NCI-H187 (cell line): Measurements from ENCODE around the gene PRICKLE2.

Experiments
- DNase-seq, 2 experiments: peaks; one replicate each; lab custom pipeline; 2025; lab: John Stamatoyannopoulos, UW

PRICKLE2 gene

GRCh38 chr3:64188810-64189560, 36.3 kb downstream of the PRICKLE2 start:
- DNase-seq, result no peak

- no peak for DNase-seq
Measured at GRCh38 chr3:64187065-64187959, 38.0 kb downstream of the PRICKLE2 start.

GRCh38 chr3:64186667-64187064, 38.6 kb downstream of the PRICKLE2 start:
- DNase-seq, result no peak

DNA sequence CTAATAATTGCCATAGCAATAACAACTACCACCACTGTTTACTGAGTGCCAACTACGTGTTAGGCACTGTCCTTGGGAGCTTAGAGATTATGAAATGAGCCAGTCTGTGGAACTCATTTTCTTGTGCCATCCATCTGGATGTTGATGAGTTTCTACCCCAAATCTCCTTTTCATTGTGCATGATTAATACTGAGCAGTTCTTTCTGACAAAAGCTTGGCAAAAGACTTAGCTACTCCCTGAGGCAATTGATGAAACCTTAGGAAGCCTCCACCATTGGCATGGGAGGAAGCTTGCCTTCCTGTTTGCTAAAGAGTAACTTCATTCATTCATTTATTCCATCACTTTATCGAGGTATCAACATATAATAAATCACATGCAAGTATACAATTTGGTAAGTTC, 39.8 kb downstream of the PRICKLE2 start:
- no peak for DNase-seq

DNA sequence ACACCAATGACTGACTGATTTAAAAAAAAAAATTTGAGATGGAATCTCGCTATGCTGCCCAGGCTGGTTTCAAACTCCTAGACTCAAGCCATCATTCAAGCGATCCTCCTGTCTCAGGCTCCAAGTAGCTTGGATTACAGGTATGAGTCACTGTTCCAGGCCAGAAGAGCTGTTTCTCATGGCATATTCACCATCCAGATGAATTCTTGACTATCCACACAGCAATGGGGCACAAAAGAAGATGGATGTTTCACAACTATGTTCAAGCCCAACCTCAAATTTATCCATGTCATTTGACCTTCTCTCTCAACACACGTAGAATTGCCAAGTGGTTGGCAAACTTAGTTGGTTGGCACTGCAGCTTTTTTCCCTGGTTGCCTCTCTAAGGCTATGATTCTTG, 40.6 kb downstream of the PRICKLE2 start:
- DNase-seq, result no peak

DNA sequence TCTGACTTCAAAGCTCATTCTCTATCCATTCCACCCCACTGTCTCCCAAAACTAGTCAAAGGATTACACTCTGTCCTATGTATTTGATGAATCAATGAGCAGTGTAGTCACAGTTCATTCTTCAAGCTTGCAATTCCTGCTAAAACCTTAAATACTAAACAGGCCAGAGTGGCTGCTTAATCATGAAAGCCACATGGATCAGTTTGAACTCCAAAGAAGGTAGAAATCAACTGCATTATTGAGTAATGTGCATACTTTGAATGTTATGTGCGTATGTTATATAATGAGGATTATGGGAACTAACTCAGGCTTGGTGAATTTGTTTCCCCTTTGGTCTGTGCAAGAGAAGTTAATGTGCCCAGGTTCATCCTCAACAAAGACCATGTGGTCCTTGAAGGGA, 45.4 kb downstream of the PRICKLE2 start:
- no peak for DNase-seq

- DNase-seq, result no peak
Measured at GRCh38 chr3:64179249-64179648, 46.0 kb downstream of the PRICKLE2 start.

DNA sequence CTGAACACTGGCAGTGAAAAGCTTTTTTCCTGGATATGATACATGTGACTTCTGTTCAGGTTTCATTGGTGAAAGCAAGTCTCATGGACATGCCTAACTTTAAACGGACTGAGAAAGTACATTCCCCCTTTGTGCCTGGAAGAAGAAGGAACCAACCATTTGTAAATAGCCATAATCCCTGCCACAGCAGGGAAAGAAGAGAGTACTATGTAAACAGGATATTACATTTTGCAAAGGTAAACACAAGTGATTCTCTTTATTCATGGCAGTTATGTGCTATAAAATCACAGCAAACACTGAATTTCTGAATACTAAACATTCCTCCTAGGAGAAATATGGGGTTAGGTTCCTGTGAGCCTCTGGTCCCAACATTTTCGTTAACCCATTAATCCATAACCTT, 46.8 kb downstream of the PRICKLE2 start:
- DNase-seq, result no peak

GRCh38 chr3:64176461-64176996, 48.7 kb downstream of the PRICKLE2 start:
- DNase-seq, result no peak

- no peak for DNase-seq
Measured at GRCh38 chr3:64174328-64174727, 50.9 kb downstream of the PRICKLE2 start.

DNA sequence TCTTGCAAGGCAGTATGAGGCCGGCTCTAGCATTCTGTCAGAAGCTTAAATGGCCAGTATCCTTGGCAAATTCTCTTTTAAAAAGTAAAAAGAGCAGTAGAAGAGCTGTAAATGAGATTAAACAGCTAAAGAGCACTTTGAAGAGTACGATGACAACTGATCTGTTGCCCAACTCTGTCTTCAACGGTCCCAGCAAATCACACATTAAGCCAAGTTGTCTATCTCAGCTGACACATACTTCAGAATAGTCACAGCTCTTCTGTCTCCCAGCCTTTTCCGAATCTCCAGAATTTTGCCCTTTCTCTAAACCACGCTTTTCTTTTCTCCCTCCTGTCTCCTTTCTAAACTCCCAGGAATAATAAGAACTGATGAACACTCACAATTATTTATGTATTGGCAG, 51.7 kb downstream of the PRICKLE2 start:
- no peak for DNase-seq

DNA sequence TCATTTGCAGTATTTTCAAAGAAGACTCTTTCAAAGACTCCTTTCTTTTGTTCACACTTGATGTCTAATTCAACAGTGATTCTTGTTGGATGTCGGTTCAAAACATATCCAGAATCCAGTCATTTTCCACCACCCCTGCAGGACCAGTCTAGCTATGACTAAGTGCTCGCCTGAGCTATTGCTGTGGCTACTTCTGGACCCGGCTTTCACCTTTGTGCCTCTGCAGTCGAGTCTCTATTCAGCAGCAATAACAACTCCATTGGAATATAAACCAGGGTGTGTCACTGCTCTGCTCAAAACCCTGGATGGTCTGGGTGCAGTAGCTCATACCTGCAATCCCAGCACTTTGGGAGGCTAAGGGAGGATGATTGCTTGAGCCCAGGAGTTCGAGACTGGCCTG, 55.0 kb downstream of the PRICKLE2 start:
- no peak for DNase-seq

DNA sequence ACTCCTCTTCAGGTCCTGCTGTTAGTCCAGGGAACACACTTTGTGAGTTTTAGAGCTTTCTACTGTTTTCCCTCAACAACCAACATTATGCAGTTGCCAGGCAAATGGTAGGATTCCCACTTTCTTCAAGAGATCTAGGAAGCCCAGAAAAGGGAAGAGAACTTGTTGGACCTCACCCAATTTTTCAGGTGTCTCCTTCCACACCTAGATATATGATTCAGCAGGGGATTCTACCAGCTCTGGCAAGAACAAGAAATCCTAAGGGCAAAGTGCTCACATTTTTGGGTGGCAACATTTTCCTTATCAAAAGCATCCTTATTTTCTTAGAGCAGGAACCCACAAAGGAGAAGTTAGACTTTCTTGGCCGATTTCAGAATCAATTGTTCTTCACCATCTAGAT, 57.4 kb downstream of the PRICKLE2 start:
- no peak for DNase-seq

DNA sequence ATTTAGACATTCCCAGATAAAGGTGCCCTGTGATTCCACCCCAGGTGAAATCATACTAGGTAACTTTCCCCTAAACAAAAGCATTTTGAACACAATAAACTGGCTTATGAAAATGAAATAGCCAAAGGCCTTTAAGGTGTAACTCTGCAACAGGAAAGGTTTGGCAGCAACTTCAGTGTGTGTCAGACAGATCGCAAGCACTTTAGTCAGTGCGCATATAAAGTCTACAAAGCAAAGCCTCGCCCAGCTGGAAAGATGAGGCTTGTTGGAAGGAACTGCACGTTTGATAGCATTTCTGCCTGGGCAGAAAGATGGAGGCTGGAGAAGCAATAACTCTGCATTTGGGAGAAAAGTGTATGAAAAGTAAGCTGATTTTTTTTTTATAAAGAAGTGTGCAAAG, 57.9 kb downstream of the PRICKLE2 start:
- DNase-seq, result no peak

DNA sequence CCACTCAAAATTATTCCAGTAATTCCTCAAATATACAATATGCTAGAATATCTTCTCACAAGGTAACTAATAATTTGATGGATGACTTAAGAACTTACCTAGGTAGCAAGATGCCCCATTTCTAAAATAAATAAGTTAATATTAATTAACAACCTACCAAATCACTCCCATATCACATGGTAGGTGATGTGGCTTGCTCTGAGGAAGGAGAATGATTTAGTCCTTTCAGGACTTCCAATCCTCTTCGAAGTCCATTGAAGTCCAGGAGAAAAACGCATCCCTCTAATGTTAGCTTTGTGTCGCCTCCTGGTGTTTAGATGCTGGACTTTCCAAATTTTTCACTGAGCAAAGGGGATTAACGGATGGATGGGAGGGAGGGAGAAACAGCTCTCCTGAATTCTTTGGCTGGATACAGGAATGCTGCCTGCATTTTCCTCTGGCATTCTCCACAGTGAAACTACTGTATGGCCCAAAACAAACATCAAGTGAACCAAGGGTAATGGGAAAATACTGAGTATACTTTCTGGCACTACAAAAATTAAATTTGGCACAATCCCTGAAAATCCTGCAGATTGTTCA, 58.6 kb downstream of the PRICKLE2 start:
- DNase-seq, result no peak

DNA sequence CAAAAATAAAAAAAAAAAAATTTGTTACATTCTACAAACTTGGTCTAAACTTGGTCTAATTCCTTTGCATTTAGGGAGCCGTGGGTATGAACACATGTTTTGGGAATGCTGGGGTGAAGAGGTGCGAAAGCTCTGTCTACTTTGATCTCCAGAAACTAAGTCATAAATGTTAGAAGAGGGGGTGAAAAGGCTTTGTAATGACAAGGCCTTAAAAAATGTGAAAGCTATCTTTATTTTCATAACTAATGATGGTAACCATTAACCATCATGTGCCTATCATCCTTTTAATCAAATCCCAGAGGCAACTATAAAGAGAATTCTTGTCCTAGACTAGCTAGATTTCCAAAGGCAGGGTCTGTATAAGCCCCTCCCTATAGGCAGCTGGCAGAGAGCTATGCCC, 60.9 kb downstream of the PRICKLE2 start:
- no peak for DNase-seq

DNA sequence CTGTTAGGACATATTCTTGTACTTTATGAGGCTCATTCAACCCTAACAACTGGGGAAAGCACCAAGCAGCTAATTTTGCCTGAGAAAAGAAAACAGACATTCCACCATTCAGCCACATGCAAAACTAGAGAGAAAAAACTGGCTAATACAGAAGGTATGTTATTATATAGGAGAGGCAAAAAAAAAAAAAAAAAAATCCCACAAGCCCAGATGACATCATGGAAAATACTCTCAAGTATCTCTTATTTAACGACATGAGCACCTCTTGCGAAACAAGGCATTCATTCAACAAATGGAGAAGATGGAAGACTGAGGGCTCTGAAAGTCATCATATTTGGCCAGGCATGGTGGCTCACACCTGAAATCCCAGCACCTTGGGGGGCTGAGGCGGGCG, 61.5 kb downstream of the PRICKLE2 start:
- no peak for DNase-seq

- no peak for DNase-seq
Measured at GRCh38 chr3:64163019-64163754, 62.1 kb downstream of the PRICKLE2 start.

GRCh38 chr3:64161481-64161952, 63.7 kb downstream of the PRICKLE2 start:
- no peak for DNase-seq

DNA sequence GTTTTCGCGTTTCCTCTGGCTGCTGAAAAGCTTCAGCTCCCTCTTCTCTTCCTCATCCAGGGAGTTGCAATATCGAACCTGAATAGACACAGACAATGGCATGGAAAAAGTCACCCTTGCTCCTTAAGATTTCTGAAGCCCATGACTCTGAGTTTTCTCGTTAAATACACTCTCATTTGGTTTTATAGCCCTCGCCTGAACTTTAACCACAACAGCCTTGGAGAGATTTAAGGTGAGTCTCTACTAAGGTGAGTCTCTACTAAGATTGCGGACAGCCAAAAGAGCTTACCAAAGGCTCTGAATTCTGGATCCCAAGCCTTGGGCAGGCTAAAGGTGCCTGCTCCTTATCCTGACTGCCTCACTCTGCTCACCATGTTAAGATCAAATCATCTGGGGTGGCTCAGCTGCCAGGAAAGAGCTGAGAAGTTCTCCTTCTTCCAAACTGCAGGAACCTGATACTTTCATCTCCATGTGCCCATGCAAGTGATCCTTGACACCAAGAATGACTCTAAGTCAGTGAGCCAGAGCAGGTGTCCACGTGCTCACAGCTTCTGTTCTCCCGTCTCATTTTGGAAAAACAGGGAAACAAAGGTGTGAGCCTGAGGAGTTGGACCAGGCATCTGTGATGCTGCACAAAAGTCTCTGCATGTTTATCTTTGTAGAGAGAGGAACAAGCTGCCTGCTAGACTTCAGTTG, 65.1 kb downstream of the PRICKLE2 start:
- DNase-seq, result no peak

- no peak for DNase-seq
Measured at GRCh38 chr3:64158334-64158733, 66.9 kb downstream of the PRICKLE2 start.
